KMS-11 (cell line): ENCODE measurements around the gene NAGPA.

Experiments used
- H2AFZ ChIP-seq: fragments of 200-600 bp; sonication (generic); 2 replicates; pipeline ENCODE4 v1.6.1; 2016; ENCODE audit warnings: antibody characterized with exemption, mixed run types, low read depth
- H3K27ac ChIP-seq: fragments of 200-600 bp; sonication (generic); 2 replicates; pipeline ENCODE4 v1.6.1; 2016; ENCODE audit warnings: mild to moderate bottlenecking, mixed run types
- H3K27me3 ChIP-seq: fragments of 200-600 bp; sonication (generic); 2 replicates; pipeline ENCODE4 v1.6.1; 2017; ENCODE audit warnings: mild to moderate bottlenecking, low read depth, mixed run types, moderate library complexity; ENCODE audit not compliant: insufficient read depth
- H3K36me3 ChIP-seq: fragments of 200-600 bp; sonication (generic); 2 replicates; pipeline ENCODE4 v1.6.1; 2017; ENCODE audit warnings: mild to moderate bottlenecking, mixed run types; ENCODE audit not compliant: insufficient read depth
- H3K4me1 ChIP-seq: fragments of 200-600 bp; sonication (generic); 2 replicates; pipeline ENCODE4 v1.6.1; 2016; ENCODE audit warnings: mild to moderate bottlenecking, low read depth, mixed run types; ENCODE audit not compliant: poor library complexity, severe bottlenecking
- H3K4me2 ChIP-seq: fragments of 200-600 bp; sonication (generic); 2 replicates; pipeline ENCODE4 v1.7.0; 2016; ENCODE audit warnings: mild to moderate bottlenecking, mixed run types
- H3K4me3 ChIP-seq: fragments of 200-600 bp; sonication (generic); IDR thresholded peaks from 2 replicates; pipeline ENCODE4 v1.6.1; 2017; ENCODE audit warnings: low read depth, low read length, mixed read lengths; ENCODE audit not compliant: insufficient read depth
- H3K79me2 ChIP-seq: fragments of 200-600 bp; sonication (generic); 2 replicates; pipeline ENCODE4 v1.6.1; 2016; ENCODE audit warnings: low read depth, mixed run types; ENCODE audit not compliant: insufficient read depth
- H3K9ac ChIP-seq: fragments of 200-600 bp; sonication (generic); 2 replicates; pipeline ENCODE4 v1.6.1; 2016; ENCODE audit warnings: mild to moderate bottlenecking, mixed run types
- H4K20me1 ChIP-seq: fragments of 200-600 bp; sonication (generic); 2 replicates; pipeline ENCODE4 v1.6.1; 2016; ENCODE audit warnings: mild to moderate bottlenecking, mixed run types; ENCODE audit not compliant: insufficient read depth
- TF ChIP-seq, protein P1 (sequence below): fragments of 200-600 bp; sonication (generic); conservative IDR thresholded peaks from 2 replicates; pipeline ENCODE4 v1.6.1; 2017; ENCODE audit warnings: low read depth, mild to moderate bottlenecking, antibody characterized with exemption, low read length, moderate library complexity, mixed read lengths

NAGPA gene

DNA sequence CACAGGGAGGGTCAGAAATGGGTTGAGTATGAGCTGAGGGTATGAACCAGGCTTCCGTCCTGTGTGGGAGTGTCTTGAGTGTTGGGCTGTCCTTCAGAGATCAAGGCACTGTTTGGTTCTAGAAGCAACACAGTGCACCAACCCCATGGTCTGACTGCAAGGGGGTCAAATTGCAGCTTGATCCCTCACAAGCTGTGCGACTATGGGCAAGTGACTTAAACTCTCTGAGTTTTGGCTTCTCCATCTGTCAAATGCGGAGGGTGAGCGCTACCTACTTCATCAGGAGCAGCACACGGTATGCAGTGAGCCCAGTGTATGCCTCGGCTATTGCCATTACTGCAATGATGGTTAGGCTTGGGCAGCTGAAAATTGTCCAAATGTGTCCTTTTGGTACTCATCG is 54.6 kb downstream of the NAGPA start:
- no peak overlapping the region for H3K9ac ChIP-seq
- no peaks in the 10 kb centered on the region for H3K36me3 ChIP-seq
- no peak overlapping the region for H3K4me2 ChIP-seq
- no peak overlapping the region for H2AFZ ChIP-seq
- H3K27me3 ChIP-seq: peaks cover 11% of the 10 kb centered on the region
- H3K4me3 ChIP-seq: no peak overlapping the region
- no peaks in the 10 kb centered on the region for H3K79me2 ChIP-seq
- no peaks in the 10 kb centered on the region for H3K4me1 ChIP-seq
- H3K27ac ChIP-seq: no peak overlapping the region
- H4K20me1 ChIP-seq: no peaks in the 10 kb centered on the region
- TF ChIP-seq, protein P1, sequence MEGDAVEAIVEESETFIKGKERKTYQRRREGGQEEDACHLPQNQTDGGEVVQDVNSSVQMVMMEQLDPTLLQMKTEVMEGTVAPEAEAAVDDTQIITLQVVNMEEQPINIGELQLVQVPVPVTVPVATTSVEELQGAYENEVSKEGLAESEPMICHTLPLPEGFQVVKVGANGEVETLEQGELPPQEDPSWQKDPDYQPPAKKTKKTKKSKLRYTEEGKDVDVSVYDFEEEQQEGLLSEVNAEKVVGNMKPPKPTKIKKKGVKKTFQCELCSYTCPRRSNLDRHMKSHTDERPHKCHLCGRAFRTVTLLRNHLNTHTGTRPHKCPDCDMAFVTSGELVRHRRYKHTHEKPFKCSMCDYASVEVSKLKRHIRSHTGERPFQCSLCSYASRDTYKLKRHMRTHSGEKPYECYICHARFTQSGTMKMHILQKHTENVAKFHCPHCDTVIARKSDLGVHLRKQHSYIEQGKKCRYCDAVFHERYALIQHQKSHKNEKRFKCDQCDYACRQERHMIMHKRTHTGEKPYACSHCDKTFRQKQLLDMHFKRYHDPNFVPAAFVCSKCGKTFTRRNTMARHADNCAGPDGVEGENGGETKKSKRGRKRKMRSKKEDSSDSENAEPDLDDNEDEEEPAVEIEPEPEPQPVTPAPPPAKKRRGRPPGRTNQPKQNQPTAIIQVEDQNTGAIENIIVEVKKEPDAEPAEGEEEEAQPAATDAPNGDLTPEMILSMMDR: no peak

DNA sequence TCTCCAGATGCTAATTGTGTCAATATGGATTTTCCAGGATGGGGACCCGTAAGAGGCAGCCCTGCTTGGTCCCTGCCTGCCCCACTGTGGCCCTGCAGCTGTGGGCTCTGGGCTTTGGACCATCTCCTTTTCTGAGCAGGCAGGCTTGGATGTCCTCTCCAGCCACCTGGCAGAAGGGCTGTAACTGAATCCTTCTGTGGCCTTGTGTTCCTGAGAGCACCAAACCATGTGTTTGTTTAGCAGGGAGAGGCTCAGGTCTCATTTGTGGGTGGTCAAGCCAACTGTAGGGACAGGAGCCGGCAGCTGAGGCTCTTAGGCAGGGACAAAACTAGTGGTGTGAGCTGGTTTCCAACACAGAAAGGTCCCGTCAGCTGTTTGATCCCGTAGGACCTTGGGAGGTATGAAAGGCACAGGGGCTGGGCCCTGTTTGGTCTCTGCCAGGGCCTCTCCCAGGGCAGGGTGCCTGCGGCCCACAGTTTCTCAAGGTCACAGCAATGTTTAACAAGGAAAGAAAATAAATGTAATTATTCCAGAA is 57.1 kb downstream of the NAGPA start:
- H3K27me3 ChIP-seq: peaks cover 9% of the 10 kb centered on the region
- no peak overlapping the region for H2AFZ ChIP-seq
- TF ChIP-seq, protein P1: no peak
- no peaks in the 10 kb centered on the region for H3K36me3 ChIP-seq
- H3K4me3 ChIP-seq: no peak overlapping the region
- H3K79me2 ChIP-seq: no peaks in the 10 kb centered on the region
- H4K20me1 ChIP-seq: no peaks in the 10 kb centered on the region
- H3K9ac ChIP-seq: no peak overlapping the region
- no peaks in the 10 kb centered on the region for H3K4me1 ChIP-seq
- H3K4me2 ChIP-seq: no peak overlapping the region
- no peak overlapping the region for H3K27ac ChIP-seq

DNA sequence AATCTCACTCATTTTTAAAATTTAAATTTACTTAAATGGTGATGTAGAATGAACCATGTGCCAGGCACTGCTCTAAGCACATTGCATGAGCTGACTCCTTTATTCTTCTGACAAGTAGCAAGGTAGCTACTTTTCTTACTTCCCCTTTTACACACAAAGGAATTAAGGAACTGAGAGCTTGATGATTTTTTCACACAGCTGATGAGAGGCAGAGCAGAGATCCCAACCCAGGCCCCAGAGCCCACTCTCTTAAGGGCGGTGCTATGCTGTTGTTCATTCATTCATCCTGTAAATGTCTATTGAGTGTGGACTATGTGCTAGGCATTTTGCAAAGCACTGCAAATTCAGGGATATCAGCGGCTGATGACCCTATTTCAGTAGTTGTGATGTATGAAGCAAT is 57.7 kb downstream of the NAGPA start:
- H3K36me3 ChIP-seq: no peaks in the 10 kb centered on the region
- H3K4me2 ChIP-seq: no peak overlapping the region
- no peaks in the 10 kb centered on the region for H4K20me1 ChIP-seq
- H3K9ac ChIP-seq: no peak overlapping the region
- H3K27me3 ChIP-seq: peaks cover 9% of the 10 kb centered on the region
- H3K79me2 ChIP-seq: no peaks in the 10 kb centered on the region
- TF ChIP-seq, protein P1: no peak
- no peaks in the 10 kb centered on the region for H3K4me1 ChIP-seq
- H3K27ac ChIP-seq: no peak overlapping the region
- H2AFZ ChIP-seq: no peak overlapping the region
- no peak overlapping the region for H3K4me3 ChIP-seq
